Glutamatergic neuron (in vitro differentiated cells): ENCODE results near the gene RAB39A. TPM values are rescaled to one million over a fixed set of nuclear protein-coding genes. Genes with fewer than 3 reads are reported as not detected.

Experiments used
- DNase-seq: peaks from one replicate; pipeline ENCODE4 v3.0.0; 2022
- H3K27ac Mint-ChIP-seq: one replicate; pipeline ENCODE4 v1.8.0; 2020; ENCODE audit warnings: mild to moderate bottlenecking, mixed read lengths, inconsistent platforms; ENCODE audit not compliant: unreplicated experiment
- H3K27me3 Mint-ChIP-seq: one replicate; pipeline ENCODE4 v1.8.0; 2020; ENCODE audit warnings: mild to moderate bottlenecking, moderate library complexity, mixed read lengths, inconsistent platforms; ENCODE audit not compliant: unreplicated experiment
- H3K36me3 Mint-ChIP-seq: one replicate; pipeline ENCODE4 v1.8.0; 2020; ENCODE audit warnings: mild to moderate bottlenecking, mixed read lengths, inconsistent platforms; ENCODE audit not compliant: unreplicated experiment
- H3K4me1 Mint-ChIP-seq: one replicate; pipeline ENCODE4 v1.8.0; 2020; ENCODE audit warnings: mild to moderate bottlenecking, low read depth, mixed read lengths, inconsistent platforms; ENCODE audit not compliant: unreplicated experiment
- H3K4me3 Mint-ChIP-seq: one replicate; pipeline ENCODE4 v1.8.0; 2020; ENCODE audit warnings: mild to moderate bottlenecking, mixed read lengths, inconsistent platforms; ENCODE audit not compliant: unreplicated experiment
- H3K9me3 Mint-ChIP-seq: one replicate; pipeline ENCODE4 v1.8.0; 2020; ENCODE audit warnings: mild to moderate bottlenecking, moderate library complexity, mixed read lengths, inconsistent platforms; ENCODE audit not compliant: unreplicated experiment
- total RNA-seq: library from RNA; stranded (reverse); fragmentation: NEBNext Ultra II Directional; extraction: Animal tissue kit (Norgen Biotek cat#: 25700); gene quantifications from one replicate; pipeline ENCODE4 v1.2.1, GENCODE V29; 2021; ENCODE audit not compliant: unreplicated experiment
- TF ChIP-seq, protein P1 (sequence below): fragments of 200-600 bp; sonication (generic); IDR thresholded peaks from one replicate; pipeline ENCODE4 v1.5.0; 2021; ENCODE audit not compliant: partially characterized antibody, unreplicated experiment

The RAB39A gene
- total RNA-seq, 1 donor from 2014 or later: 21.9 TPM

DNA sequence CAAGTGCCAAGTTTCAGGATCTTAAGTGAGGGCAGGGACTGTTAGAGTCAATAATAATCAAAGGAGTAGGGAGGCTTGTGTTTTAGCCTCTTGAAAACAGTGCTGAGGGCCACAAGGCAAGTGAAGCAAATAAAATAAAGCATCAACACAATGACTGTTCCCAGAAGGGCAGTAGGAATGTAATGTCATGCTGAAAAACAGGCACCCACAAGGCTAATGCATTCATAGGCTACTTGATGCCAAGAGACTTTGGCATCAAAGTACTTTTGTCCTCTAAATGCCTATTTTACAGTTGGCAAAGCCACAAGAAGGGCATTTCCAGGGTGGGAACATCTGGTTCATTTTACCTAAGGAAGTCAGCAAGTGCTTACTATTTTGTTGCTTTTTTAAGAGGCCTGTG, 22.9 kb downstream of the RAB39A start:
- Mint-ChIP-seq H3K27me3 (no peaks in the 10 kb centered on the region), H3K4me1 (peaks cover 24% of the 10 kb centered on the region), H3K9me3 (peaks cover 5% of the 10 kb centered on the region), H3K27ac (no peak overlapping the region), H3K36me3 (no peaks in the 10 kb centered on the region), H3K4me3 (peak overlapping the region; percentile 38)
- no peak for DNase-seq
- TF ChIP-seq, protein P1, sequence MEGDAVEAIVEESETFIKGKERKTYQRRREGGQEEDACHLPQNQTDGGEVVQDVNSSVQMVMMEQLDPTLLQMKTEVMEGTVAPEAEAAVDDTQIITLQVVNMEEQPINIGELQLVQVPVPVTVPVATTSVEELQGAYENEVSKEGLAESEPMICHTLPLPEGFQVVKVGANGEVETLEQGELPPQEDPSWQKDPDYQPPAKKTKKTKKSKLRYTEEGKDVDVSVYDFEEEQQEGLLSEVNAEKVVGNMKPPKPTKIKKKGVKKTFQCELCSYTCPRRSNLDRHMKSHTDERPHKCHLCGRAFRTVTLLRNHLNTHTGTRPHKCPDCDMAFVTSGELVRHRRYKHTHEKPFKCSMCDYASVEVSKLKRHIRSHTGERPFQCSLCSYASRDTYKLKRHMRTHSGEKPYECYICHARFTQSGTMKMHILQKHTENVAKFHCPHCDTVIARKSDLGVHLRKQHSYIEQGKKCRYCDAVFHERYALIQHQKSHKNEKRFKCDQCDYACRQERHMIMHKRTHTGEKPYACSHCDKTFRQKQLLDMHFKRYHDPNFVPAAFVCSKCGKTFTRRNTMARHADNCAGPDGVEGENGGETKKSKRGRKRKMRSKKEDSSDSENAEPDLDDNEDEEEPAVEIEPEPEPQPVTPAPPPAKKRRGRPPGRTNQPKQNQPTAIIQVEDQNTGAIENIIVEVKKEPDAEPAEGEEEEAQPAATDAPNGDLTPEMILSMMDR: no peak

DNA sequence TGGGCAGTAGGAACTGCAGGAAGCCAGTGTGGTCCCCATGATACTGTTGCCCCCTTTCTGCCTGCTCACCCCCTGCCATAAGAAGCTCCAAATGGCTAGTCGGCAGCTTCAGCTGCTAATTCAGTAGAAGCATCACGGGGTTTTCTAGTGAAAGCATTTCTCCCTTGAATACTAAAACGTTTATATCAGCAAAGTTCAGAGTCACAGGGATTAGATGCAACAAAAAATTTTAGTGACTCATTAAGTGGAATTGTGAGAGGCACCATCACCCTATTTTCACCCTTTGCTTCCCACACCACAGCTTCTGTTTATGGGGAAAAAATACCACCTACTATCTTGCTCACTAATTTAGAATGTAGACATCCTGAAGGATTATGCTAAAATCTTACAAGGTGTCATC, 25.2 kb downstream of the RAB39A start:
- no peaks in the 10 kb centered on the region for H3K36me3 Mint-ChIP-seq
- H3K4me1 Mint-ChIP-seq: peaks cover 33% of the 10 kb centered on the region
- no peaks in the 10 kb centered on the region for H3K27me3 Mint-ChIP-seq
- TF ChIP-seq, protein P1: no peak
- no peak for DNase-seq
- H3K27ac Mint-ChIP-seq: no peak overlapping the region
- H3K9me3 Mint-ChIP-seq: peaks cover 3% of the 10 kb centered on the region
- H3K4me3 Mint-ChIP-seq: no peak overlapping the region

DNA sequence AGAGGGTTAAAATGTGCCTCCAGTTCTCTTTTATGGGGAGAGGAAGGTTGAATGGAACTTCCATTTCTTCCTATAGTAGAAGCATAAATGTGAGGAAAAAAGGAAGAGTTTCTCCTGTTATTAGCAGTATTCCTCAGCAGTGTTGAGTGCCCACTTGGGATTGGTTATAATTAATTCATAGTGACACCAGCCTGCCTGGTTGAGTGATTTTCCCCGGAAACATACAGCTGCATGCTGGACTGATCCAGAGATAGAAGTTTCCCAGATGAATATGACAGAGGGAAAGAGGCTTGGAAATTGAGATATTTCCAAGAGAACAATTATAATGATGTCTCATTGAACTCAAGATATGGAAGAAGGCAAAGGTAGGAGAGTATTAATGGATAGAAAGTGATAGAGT, 28.3 kb downstream of the RAB39A start:
- H3K36me3 Mint-ChIP-seq: no peaks in the 10 kb centered on the region
- H3K4me1 Mint-ChIP-seq: peaks cover 37% of the 10 kb centered on the region
- peak; percentile 26 for DNase-seq
- TF ChIP-seq, protein P1: no peak
- peaks cover 2% of the 10 kb centered on the region for H3K9me3 Mint-ChIP-seq
- H3K4me3 Mint-ChIP-seq: peak overlapping the region; percentile 87
- no peaks in the 10 kb centered on the region for H3K27me3 Mint-ChIP-seq
- peak overlapping the region; percentile 84 for H3K27ac Mint-ChIP-seq

DNA sequence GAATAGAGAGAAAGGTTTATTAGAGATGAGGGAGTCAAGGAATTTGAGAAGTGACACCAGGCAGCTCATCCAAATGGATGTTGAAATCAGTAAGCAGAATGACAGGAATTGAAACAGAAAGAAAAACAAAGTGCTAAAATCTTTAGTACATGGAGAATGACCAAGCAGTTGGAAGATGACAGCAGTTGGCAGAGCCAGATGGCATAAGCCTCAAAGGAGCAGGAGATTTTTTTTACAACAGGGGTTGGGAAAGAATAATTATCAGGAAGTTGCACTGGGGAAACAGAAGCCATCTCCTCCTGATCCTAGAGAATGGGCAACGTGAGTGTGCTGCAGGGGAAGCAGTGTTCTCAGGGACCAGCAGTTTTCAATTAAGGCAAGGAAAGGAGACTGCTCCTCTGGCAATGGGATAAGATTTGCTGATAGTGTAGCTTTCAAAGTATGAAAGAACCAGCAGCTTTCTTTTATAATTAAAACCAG, 28.9 kb downstream of the RAB39A start:
- Mint-ChIP-seq H3K9me3 (peaks cover 2% of the 10 kb centered on the region), H3K27ac (peak overlapping the region; percentile 84), H3K4me3 (peak overlapping the region; percentile 87), H3K4me1 (peaks cover 43% of the 10 kb centered on the region), H3K27me3 (no peaks in the 10 kb centered on the region), H3K36me3 (no peaks in the 10 kb centered on the region)
- TF ChIP-seq, protein P1: no peak
- no peak for DNase-seq

DNA sequence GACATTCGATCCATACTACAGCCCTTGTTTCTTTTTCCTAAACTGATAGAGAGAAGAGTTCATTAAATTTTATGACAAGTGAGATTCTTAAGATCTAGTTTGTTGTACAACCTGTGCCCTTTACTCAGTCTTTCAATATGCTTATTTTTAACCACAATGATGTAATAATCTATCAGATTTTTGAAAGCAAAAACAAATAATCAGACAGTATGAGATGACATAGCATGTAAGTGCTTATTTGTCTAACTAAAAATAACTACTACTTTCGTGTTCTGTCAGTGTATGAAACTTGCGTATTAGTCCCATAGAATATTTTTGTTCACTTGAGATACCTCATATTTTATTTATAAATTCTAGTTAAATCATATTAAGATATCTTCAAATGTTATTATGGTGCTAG, 33.2 kb downstream of the RAB39A start:
- Mint-ChIP-seq H3K36me3 (no peaks in the 10 kb centered on the region), H3K27ac (no peak overlapping the region), H3K4me3 (no peak overlapping the region), H3K4me1 (peaks cover 35% of the 10 kb centered on the region), H3K9me3 (peaks cover 2% of the 10 kb centered on the region), H3K27me3 (no peaks in the 10 kb centered on the region)
- TF ChIP-seq, protein P1: no peak
- DNase-seq: no peak
